GM18511 (cell line): ENCODE measurements around the gene NEURL2.

Experiments used
- ATAC-seq: cut with Tn5 transposase; IDR thresholded peaks from one replicate; pipeline ENCODE4 v1.9.1; 2021; ENCODE audit warnings: mild to moderate bottlenecking, moderate library complexity; ENCODE audit not compliant: unreplicated experiment

The NEURL2 gene

DNA sequence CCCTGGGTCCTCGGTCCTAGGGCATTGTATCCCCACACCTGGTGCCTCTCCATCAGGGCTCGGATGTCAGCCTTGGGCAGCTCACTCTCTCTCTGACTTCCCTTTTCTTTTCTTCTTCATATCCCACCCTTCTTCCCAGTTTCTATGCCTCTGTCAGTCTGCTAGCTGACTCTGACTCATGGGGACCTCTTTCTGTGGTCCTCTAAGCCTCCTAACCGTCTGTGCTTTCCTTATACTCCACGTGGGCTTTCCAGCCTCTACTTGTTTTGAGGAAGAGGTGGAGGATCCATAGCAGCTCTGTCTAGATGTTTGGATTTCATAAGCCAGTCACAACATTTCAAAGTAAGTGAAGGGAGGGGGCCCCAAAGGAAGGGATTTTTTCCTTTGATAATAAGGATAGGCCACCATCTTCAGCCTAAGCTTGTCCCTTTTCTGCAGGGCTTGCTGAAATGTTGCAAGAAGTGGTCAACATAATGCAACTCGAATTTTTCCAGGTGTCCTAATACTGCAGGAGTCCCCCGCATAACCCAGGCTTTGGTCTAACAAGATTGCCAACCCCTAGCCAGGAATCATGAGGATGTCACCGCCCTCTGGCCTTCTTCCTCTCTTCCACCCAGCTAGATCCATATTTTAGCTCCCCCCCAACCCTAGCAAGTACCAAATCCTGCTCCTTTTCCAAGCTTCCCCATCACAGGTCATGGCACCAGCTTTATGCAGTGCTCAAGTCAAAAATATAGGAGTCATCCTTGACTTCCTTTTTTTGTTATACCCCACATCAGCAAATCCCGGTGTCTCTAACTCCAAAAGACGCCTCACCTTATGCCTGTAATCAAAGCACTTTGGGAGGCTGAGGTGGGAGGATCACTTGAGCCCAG, 29.7 kb upstream of the NEURL2 start:
- no peak for ATAC-seq

DNA sequence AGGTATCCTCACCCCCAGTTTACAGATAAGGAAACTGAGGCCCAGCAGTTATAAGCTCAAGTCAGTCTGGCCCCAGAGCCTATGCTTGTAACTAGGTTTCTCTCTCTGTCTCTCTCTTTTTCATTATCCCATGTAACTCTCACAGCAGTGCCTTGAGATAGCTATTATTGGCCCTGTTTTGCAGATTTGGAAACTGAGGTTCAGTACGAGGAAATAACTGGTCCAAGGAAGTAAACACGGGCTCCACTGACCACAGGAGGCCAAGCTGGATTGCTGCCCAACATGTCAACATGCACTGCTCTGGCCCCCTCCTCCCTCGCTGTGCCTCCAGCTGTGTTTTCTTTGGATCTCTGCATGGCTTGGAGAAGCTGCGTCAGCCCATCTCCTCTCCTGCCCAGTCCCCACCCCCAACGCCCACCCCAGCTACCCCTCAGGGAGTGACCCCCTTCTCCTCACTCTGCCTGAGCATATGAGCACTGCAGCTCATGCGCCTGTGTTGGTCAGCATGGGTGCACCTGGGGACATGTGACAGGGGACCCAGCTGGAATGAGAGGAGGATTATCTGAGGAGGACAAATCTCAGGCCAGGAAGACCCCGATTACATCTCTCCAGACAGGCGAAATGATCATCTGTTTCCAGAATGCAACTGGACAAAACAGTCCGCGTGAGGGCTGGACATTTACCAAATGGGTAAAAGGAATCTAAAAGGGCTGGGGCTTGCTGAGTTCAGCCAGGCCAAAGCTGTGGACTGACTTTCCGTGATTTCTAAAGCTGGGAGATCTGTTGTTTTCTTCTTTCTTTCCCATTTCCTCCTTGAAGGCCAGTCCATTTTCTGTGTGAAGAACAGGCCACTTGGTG, 28.8 kb upstream of the NEURL2 start:
- no peak for ATAC-seq

DNA sequence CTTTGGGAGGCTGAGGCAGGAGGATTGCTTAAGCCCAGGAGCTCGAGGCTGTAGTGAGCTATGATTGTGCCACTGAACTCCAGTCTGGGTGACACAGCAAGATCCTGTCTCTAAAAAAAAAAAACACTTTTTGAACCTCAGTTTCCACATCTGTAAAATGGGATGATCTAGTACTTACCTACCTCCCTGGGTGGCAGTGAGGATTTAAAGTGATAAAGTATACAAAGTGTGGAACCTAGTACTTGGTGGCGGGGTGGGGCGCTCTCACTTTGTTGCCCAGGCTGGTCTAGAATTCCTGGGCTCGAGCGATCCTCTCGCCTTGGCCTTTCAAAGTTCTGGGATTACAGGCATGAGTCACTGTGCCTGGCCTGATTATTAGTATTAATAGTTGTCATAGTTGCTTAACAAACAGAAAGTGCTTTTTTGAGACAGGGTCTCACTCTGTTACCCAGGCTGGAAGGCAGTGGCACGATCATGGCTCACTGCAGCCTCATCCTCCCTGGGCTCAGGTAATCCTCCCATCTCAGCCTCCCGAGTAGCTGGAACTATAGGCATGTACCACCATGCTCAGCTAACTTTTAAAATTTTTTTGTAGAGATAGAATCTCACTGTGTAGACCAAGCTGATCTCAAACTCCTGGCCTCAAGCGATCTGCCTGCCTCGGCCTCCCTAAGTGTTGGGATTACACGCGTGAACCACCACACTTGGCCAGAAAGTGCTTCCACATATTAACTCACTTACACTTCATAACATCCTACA, 27.9 kb upstream of the NEURL2 start:
- ATAC-seq: no peak

DNA sequence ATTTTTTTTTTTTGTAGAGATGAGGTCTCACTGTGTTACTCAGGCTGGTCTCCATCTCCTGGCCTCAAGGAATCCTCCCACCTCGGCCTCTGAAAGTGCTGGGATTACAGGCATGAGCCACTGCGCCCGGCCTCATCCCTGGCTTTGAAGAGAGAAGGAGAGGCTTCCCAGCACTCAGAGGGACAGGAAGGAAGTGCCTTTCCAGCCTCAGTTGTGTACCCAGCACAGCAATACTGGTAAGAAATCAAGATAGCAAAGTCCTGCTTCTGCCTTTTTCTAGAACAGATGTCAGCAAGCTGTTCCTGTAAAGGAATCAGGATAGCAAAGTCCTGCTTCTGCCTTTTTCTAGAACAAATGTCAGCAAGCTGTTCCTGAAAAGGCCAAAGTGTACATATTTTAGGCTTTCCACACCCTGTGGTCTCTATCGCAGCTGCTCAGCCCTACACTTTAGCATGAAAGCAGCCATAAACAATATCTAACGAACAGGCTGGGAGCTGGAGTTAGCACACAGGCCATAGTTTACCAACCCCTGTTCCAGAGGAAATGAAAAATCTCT, 27.3 kb upstream of the NEURL2 start:
- no peak for ATAC-seq

DNA sequence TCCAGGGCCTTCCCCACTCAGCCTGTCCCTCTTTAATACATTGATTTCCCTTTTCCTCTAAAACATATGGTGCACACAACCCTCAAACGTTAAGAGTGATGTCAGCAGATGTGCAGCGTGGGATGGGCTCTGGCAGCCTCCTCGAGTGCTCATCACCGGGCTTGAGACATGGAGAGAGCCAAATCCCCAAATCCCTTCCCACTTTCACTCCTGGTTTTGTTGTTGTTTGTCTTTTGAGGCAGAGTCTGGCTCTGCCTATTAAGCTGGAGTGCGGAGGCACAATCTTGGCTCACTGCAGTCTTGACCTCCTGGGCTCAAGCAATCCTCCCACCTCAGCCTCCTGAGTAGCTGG, 26.8 kb upstream of the NEURL2 start:
- ATAC-seq: no peak

DNA sequence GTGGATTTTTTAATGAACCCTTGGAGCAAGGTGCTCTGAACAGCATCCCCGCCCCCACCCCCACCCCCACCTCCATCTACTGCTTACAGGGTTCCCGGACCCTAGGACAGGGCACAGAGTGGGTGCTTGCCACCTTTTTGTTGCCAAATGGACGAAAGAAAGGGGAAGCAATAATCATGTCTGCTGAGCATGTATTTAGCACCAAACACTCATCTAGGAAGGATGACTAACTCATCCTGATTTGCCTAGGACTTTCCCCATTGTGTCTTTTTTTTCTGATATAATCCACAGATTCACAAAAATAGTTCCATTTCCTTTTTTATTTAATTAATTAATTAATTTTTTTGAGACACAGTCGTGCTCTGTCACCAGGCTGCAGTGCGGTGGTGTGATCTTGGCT, 22.1 kb upstream of the NEURL2 start:
- ATAC-seq: no peak

DNA sequence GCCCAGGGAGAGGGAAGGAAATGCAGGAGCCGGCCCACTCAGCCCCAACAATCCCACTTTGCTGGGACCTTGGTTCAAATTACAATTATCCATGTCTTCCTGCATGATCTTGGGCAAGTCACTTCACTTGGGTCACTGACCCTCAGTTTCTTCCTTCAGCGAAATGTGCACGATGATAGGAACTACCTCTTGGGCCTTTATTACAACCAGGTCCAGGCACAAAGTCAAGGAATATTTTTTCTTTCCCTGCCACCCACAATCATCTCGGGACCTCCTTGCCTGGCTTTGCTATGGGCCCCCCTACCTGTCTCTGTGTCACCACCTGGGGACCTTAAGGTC, 21.3 kb upstream of the NEURL2 start:
- ATAC-seq: no peak

DNA sequence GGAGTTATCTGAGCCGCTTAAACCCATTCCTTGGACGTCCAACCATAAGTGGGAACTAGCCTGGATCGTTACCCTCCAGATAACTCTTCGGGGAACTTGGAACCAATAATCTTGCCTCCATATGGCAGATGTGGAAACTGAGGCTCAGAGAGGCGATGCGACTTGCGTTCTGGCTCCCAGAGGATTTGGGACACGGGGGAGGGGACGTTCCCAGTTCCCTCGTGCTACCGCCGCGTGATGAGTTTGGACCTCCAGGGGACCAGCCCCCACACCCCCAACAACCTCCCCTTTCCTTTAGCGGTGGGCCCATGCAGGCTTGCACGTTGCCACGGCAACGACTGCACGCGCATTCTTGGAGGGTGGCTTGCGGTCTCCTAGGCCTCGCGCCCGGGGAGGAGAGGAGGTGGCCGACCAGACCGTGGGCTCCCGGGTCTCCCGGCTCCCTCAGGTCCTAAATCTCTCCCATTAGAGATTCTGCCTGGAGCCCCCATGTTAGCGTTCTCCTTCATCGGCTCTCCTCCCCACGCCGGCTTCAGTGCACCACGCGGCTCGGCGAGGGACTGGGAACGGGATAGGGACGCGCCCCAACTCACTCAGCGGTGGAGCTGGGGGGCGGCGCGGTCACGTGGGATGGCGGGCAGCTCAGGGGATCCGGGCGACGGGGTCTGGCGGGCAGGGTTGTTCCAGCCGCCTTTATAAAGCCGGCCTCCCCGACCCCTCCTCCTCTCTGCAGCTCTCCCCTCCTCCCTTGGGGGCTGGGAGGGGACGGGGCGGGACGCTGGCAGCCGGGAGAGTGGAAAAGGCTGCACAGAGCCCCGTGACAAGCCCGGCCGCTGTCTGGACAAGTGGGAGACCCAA, 20.7 kb upstream of the NEURL2 start, which contains the start of gene PLTP:
Gene PLTP (minus strand): TSS at position 670 of the 858 bp plus-strand sequence. CDS start 703 bp downstream, outside the sequence.
- no peak for ATAC-seq

DNA sequence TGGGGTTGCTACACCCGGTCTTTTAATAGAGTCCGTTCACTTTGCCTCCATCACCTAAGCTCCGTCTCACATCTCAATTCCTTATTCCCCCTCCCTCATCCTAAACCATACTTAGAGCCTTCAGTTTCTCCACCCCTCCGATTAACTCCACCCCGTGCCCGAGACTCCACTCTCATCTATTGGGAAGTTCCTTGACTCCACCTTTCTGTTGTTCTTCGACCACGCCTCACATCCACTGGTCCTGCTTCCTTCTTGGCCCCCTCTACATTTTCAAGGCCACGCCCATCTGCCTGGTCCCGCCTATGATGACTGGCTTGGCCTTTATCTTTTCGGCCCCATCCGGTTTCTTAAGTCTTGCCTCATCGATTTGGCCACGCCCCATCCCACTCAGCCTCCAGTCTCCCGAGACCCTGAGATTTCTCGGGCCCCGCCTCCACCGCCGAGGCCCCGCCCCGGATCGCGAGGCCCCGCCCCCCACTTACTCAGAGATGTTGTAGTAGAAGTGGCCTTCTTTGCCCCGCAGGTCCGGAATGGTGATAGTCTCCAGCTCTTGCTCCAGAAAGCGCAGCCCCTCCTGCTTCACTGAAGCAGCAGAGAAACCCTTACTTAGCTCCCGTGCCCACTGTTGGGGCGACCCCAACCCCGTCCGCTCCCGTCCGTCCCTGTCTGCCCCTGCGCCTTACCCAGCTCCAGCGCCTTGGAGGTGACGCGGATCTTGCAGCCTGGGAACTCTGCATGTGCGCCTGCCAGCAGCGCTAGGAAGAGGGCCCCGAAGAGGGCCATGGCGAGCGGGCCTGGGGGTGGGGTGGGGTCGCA, 19.9 kb upstream of the NEURL2 start:
- ATAC-seq: peak; percentile 93

DNA sequence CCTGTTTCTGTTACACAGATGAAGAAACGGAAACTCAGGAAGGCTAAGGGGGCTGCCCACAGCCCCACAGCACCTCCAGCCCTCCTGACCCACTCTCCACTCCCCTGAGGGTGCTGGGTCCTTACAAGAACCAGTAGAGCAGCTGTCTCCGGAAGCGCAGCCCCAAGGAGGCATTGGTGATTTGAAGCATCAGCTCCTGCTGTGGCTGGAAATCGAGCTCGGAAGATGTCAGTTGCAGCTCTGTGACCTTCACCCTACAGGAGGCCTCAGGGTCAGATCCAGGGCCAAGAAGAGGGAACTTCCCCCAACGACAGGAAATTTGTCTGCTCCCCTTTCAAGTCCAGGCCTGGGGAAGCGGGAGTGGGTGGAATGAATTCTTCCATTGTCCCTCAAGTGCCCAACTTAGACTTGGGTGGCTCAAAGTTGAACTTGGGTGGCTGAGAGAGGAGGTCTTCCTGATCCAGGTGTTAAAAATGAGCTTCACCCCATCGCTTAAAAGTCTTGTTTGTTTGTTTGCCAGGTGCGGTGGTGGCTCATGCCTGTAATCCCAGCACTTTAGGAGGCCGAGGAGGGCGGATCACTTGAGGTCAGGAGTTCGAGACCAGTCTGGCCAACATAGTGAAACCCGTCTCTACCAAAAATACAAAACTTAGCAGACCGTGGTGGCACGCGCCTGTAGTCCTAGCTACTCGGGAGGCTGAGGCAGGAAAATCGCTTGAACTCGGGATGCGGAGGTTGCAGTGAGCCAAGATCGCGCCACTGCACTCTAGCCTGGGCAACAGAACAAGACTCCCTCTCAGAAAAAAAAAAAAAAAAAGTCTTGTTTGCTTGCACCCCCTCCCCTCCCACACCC, 19.0 kb upstream of the NEURL2 start:
- no peak for ATAC-seq

DNA sequence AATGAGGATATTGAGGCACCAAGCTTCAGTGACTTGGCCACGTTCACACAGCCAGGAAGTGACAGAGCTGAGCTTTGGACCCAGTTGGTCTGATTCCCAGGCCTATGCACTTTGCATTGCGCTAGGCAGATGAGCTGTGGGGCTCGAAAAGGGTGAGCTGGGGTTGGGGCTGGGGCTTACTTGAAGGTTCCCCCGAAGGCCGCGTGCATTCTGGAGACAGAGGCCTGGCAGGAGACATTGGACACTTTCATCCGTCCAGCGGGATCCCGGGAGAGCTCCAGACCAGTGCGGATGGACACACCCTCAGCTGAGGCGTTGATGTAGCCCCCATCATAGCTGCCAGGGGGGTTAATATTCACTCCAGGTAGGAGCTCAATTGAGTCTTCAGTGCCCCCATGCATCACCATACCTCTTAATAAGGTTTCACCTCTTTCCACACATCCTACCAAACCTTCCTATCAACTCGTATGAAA, 18.4 kb upstream of the NEURL2 start:
- ATAC-seq: no peak

DNA sequence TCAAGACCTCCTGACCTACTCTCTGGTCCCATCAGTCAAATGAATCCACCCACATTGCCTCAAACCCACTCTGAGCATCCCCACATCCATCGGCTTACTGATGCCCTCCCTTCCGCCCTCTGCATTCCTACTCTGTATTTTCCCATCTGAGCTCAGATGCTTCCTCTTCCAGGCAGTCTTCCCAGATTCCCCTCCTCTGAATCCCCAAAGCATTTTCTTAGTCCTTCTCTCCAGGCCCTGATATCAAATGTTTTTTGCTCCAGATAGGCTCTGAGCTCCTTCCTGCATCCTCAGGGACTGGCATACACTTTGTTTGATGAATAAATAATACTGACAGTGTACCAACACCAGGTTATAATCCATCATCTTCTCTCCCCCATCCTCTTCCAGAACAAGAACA, 17.1 kb upstream of the NEURL2 start:
- ATAC-seq: no peak

DNA sequence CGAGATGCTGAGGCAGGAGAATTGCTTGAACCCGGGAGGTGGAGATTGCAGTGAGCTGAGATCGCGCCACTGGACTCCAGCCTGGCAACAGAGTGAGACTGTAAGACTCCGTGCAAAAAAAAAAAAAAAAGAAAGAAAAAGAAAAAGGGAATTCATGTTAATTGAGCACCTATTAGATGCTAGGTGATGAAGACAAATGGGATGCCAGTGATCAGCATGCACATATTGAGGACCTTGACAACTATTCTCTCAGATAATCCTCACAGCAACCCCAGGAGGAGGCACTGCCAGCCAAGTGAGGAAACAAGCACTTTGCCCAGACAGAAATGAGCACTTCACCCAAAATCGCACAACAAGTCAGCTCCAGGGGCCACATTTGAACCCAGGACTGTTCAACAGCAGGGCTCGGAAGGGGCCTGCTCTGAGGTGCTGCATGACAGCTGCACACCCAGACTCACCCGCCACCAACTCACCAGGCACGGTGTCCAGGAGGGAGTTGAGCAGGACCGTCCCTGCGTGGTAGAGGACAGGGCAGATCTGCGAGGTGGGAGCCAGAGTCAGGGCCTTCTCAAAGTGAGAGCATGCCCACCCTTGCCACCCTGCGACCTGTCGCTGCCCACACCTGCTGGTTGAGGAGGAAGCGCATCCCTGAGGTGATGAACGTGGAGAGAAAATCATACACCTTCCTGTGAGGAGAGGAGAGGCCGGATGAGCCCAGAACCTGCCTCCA, 16.4 kb upstream of the NEURL2 start:
- ATAC-seq: no peak

DNA sequence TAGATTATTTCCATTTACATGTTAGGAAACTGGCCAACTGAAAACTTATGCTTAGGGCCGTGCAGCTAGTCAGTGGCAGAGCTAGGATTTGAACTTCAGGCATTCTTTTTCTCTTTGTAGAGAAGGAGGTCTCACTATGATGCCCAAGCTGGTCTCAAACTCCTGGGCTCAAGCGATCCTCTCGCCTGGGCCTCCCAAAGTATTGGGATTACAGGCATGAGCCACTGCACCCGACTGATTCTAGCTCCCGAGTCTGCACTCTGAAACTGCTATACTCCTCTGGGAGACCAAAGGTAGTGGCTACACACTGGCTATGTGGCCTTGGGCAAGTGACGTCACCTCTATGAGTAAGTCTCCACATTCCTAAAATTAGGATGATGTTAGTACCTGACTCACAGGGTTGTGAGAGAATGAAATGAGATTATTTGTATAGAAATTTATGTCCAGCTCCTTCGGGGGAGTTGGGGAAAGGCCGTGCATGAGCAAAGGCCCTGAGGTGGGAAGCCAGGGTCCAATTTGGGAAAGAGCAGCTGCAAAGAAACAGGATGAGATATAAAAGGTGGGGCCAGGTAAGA, 14.6 kb upstream of the NEURL2 start:
- no peak for ATAC-seq

DNA sequence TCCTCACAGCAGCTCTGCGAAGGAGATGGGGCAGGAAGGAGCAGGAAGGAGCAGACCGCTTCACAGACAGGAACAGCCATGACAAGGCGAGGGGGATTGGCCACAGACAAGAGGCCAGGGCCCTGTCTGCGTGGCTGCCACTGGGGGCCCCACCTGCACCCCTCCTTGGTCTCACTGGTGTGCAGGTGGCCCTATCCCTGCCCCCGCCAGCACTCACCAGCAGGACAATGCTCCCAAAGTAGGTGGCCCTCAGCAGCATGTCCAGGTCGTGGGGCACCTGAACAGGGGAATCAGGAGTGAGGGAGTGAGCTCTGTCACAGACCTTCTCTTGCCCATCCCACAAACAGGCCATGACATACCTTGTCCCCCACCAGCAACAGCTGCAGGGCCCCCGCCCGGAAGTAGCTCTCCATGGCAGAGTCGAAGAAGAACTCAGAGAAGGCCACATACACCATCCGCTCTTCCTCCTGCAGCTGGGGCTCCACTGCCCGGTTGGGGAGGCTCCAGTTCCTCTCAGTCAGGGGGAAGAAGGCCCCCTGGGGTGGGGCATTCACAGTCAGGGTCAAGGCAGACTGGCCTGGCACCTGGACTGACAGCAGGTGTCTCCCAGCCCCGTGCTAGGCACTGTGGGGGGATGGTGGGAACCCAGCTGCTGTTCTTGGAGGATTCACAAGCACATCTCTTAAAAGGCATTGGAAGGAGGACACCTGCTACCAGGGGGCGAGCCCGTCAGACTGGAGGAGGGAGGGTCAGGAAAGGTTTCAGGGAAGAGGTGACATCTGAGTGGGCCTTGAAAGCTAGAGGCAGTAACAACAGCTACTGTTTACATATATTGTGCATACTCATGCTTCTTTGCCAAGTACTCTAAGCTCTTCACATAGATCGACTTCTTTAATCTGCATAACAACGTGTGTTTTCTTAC, 13.8 kb upstream of the NEURL2 start:
- ATAC-seq: no peak

DNA sequence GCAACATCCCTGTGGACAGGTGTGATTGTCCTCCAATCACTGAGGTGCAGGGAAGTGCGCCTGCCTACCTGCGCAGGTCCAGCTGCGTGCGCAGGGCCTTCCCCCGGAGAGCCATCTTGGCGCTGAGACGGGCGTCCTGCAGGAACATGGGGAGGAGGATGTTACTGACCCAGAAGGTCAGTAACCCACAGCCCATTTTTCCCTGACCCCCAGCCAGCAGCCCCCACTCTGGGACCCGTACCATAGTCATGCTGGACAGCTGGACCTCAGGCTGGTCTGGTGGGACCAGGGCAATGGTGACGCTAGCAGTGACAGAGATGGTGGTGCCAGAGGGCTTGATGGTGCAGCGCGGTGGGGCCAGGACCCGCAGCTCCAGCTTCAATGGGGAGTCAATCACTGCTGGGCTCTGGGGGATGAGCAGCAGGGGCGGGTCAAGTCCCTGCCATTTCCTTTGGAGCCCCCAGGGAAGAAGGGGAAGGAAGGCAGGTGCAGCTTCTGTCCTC, 11.2 kb upstream of the NEURL2 start:
- ATAC-seq: no peak
